Measurements from ENCODE around the gene C1orf21. TPM values are rescaled to one million over a fixed set of nuclear protein-coding genes. Genes with fewer than 3 reads are reported as not detected.

Gene C1orf21
- total RNA-seq, 2 donors from 2014 or later = 8.3 to 10.2 TPM

GRCh38 chr1:184624626-184625025 lies 237.8 kb downstream of the C1orf21 start:
- intact Hi-C loops (cut with DNase I) = no loop called here
- WGBS, 2 donors = 80 to 81% methylated on average over 5 of the region's 5 CpGs
- Histone ChIP-seq H3K36me3 (replicated peaks in 1 of 2; ENCODE audit: insufficient read depth in 1 of 2, low read depth in 2 of 2) (no peaks in the 10 kb centered on the region), H3K27ac (no peak overlapping the region), H3K4me1 (no peaks in the 10 kb centered on the region), H3K9me3 (no peaks in the 10 kb centered on the region), H3K27me3 (no peaks in the 10 kb centered on the region), H3K4me3 (no peak overlapping the region)
- no peak for ATAC-seq
- no peak for DNase-seq
- TF ChIP-seq POLR2A (IDR thresholded peaks at IDR 0.05) (no peak), CTCF (IDR thresholded peaks at IDR 0.05) (no peak)

- WGBS, 2 donors = 91 to 94% methylated on average over 4 of the region's 4 CpGs
- intact Hi-C loops (cut with DNase I) = no loop called here
- H3K4me3 ChIP-seq = no peak overlapping the region
- H3K27ac ChIP-seq = no peak overlapping the region
- TF ChIP-seq CTCF (IDR thresholded peaks at IDR 0.05) = no peak
- TF ChIP-seq POLR2A (IDR thresholded peaks at IDR 0.05) = no peak
- H3K36me3 ChIP-seq (replicated peaks in 1 of 2; ENCODE audit: insufficient read depth in 1 of 2, low read depth in 2 of 2) = no peaks in the 10 kb centered on the region
- no peaks in the 10 kb centered on the region for H3K9me3 ChIP-seq
- no peaks in the 10 kb centered on the region for H3K27me3 ChIP-seq
- ATAC-seq (no peak), DNase-seq (no peak)
- no peaks in the 10 kb centered on the region for H3K4me1 ChIP-seq
Observed at GRCh38 chr1:184625271-184625670, 238.4 kb downstream of the C1orf21 start.

- intact Hi-C loops (cut with DNase I) = no loop called here
- H3K27ac ChIP-seq = no peak overlapping the region
- no peak for DNase-seq
- 69 to 73% methylated on average over 13 of the region's 13 CpGs for WGBS, 2 donors
- no peaks in the 10 kb centered on the region for H3K4me1 ChIP-seq
- H3K9me3 ChIP-seq = no peaks in the 10 kb centered on the region
- TF ChIP-seq CTCF (IDR thresholded peaks at IDR 0.05) = no peak
- no peak for TF ChIP-seq POLR2A (IDR thresholded peaks at IDR 0.05)
- ATAC-seq = no peak
- H3K36me3 ChIP-seq (replicated peaks in 1 of 2; ENCODE audit: insufficient read depth in 1 of 2, low read depth in 2 of 2) = no peaks in the 10 kb centered on the region
- H3K27me3 ChIP-seq = no peaks in the 10 kb centered on the region
- H3K4me3 ChIP-seq = no peak overlapping the region
Observed at GRCh38 chr1:184626076-184627006, 239.5 kb downstream of the C1orf21 start.

- intact Hi-C loops (cut with DNase I) = no loop called here
- ATAC-seq = no peak
- no peak overlapping the region for H3K4me3 ChIP-seq
- TF ChIP-seq CTCF (IDR thresholded peaks at IDR 0.05) (no peak), POLR2A (IDR thresholded peaks at IDR 0.05) (no peak)
- H3K27ac ChIP-seq = no peak overlapping the region
- no peaks in the 10 kb centered on the region for H3K4me1 ChIP-seq
- no peaks in the 10 kb centered on the region for H3K27me3 ChIP-seq
- no peak for DNase-seq
- H3K36me3 ChIP-seq (replicated peaks in 1 of 2; ENCODE audit: insufficient read depth in 1 of 2, low read depth in 2 of 2) = no peaks in the 10 kb centered on the region
- no peaks in the 10 kb centered on the region for H3K9me3 ChIP-seq
- WGBS, 2 donors = 73 to 78% methylated on average over 3 of the region's 3 CpGs
Observed at GRCh38 chr1:184627007-184627341, 240.1 kb downstream of the C1orf21 start.

GRCh38 chr1:184629266-184629665 lies 242.4 kb downstream of the C1orf21 start:
- no peak overlapping the region for H3K4me3 ChIP-seq
- 85% methylated on average over 4 of the region's 4 CpGs for WGBS, 2 donors
- H3K27me3 ChIP-seq = no peaks in the 10 kb centered on the region
- ATAC-seq (no peak), DNase-seq (no peak)
- H3K9me3 ChIP-seq = no peaks in the 10 kb centered on the region
- no peaks in the 10 kb centered on the region for H3K36me3 ChIP-seq (replicated peaks in 1 of 2; ENCODE audit: insufficient read depth in 1 of 2, low read depth in 2 of 2)
- peaks cover 12% of the 10 kb centered on the region for H3K4me1 ChIP-seq
- intact Hi-C loops (cut with DNase I) = no loop called here
- TF ChIP-seq CTCF (IDR thresholded peaks at IDR 0.05) (no peak), POLR2A (IDR thresholded peaks at IDR 0.05) (no peak)
- peak overlapping the region in 1 of 4 donors; percentile 32 for H3K27ac ChIP-seq

All from body of pancreas (tissue), 4 donors.